Measurements from ENCODE around the gene HMG20A.

HMG20A gene

GRCh38 chr15:77495838-77496596 is 75.3 kb downstream of the HMG20A start:
- Histone ChIP-seq H4K8ac (ENCODE audit: low read depth, low read length) (no peak overlapping the region), H3K79me1 (ENCODE audit: low read length) (no peaks in the 10 kb centered on the region), H2BK15ac (replicated peaks; ENCODE audit: low read depth) (no peak overlapping the region), H3K23ac (ENCODE audit: low read length) (no peak overlapping the region), H3K79me2 (ENCODE audit: control insufficient read depth, insufficient read depth, low read length) (no peaks in the 10 kb centered on the region), H2BK5ac (ENCODE audit: low read length) (no peak overlapping the region), H3K56ac (ENCODE audit: low read length) (peak overlapping the region; percentile 53), H2BK120ac (ENCODE audit: low read depth, low read length) (no peak overlapping the region), H3K27me3 (ENCODE audit: insufficient read depth, low read length, poor library complexity) (no peaks in the 10 kb centered on the region), H3K4me1 (ENCODE audit: control insufficient read depth, low read depth, low read length) (peaks cover 5% of the 10 kb centered on the region), H3K18ac (ENCODE audit: low read length) (no peak overlapping the region), H3K9ac (ENCODE audit: low read length) (peak overlapping the region; percentile 33), H2AK5ac (ENCODE audit: low read length) (no peak overlapping the region), H4K5ac (ENCODE audit: low read length) (no peak overlapping the region), H3K36me3 (ENCODE audit: control insufficient read depth, insufficient read depth, low read length) (no peaks in the 10 kb centered on the region), H3K4me2 (ENCODE audit: low read length) (no peak overlapping the region), H3K27ac (ENCODE audit: low read depth, low read length) (no peak overlapping the region), H3K4me3 (ENCODE audit: low read length) (no peak overlapping the region), H3K4ac (ENCODE audit: low read depth, low read length) (no peak overlapping the region)
- no CpG with 5 or more reads among the region's 10 CpGs for WGBS (ENCODE audit: extremely low coverage, insufficient coverage, low lambda C conversion rate)
- DNase-seq: peak; percentile 78

- Histone ChIP-seq H3K36me3 (ENCODE audit: control insufficient read depth, insufficient read depth, low read length) (no peaks in the 10 kb centered on the region), H2BK5ac (ENCODE audit: low read length) (no peak overlapping the region), H4K5ac (ENCODE audit: low read length) (no peak overlapping the region), H3K79me1 (ENCODE audit: low read length) (no peaks in the 10 kb centered on the region), H3K27ac (ENCODE audit: low read depth, low read length) (peak overlapping the region; percentile 17), H3K79me2 (ENCODE audit: control insufficient read depth, insufficient read depth, low read length) (no peaks in the 10 kb centered on the region), H3K18ac (ENCODE audit: low read length) (no peak overlapping the region), H3K4me2 (ENCODE audit: low read length) (no peak overlapping the region), H2BK15ac (replicated peaks; ENCODE audit: low read depth) (no peak overlapping the region), H3K9ac (ENCODE audit: low read length) (peak overlapping the region; percentile 28), H3K56ac (ENCODE audit: low read length) (peak overlapping the region; percentile 53), H4K8ac (ENCODE audit: low read depth, low read length) (no peak overlapping the region), H3K23ac (ENCODE audit: low read length) (no peak overlapping the region), H3K4me3 (ENCODE audit: low read length) (no peak overlapping the region), H2BK120ac (ENCODE audit: low read depth, low read length) (no peak overlapping the region), H3K4me1 (ENCODE audit: control insufficient read depth, low read depth, low read length) (peaks cover 5% of the 10 kb centered on the region), H3K4ac (ENCODE audit: low read depth, low read length) (no peak overlapping the region), H2AK5ac (ENCODE audit: low read length) (no peak overlapping the region), H3K27me3 (ENCODE audit: insufficient read depth, low read length, poor library complexity) (no peaks in the 10 kb centered on the region)
- no CpG with 5 or more reads among the region's 16 CpGs for WGBS (ENCODE audit: extremely low coverage, insufficient coverage, low lambda C conversion rate)
- DNase-seq: peak; percentile 91
Measured at GRCh38 chr15:77496715-77497109, 76.0 kb downstream of the HMG20A start.

- H3K27ac ChIP-seq (ENCODE audit: low read depth, low read length): peak overlapping the region; percentile 17
- H3K56ac ChIP-seq (ENCODE audit: low read length): peak overlapping the region; percentile 11
- no peaks in the 10 kb centered on the region for H3K36me3 ChIP-seq (ENCODE audit: control insufficient read depth, insufficient read depth, low read length)
- no peak overlapping the region for H3K4ac ChIP-seq (ENCODE audit: low read depth, low read length)
- H3K79me2 ChIP-seq (ENCODE audit: control insufficient read depth, insufficient read depth, low read length): no peaks in the 10 kb centered on the region
- H2BK120ac ChIP-seq (ENCODE audit: low read depth, low read length): no peak overlapping the region
- H4K8ac ChIP-seq (ENCODE audit: low read depth, low read length): no peak overlapping the region
- no peak overlapping the region for H2BK15ac ChIP-seq (replicated peaks; ENCODE audit: low read depth)
- H3K4me2 ChIP-seq (ENCODE audit: low read length): no peak overlapping the region
- no peak overlapping the region for H3K4me3 ChIP-seq (ENCODE audit: low read length)
- no peak overlapping the region for H2AK5ac ChIP-seq (ENCODE audit: low read length)
- H3K4me1 ChIP-seq (ENCODE audit: control insufficient read depth, low read depth, low read length): peaks cover 5% of the 10 kb centered on the region
- H3K27me3 ChIP-seq (ENCODE audit: insufficient read depth, low read length, poor library complexity): no peaks in the 10 kb centered on the region
- H4K5ac ChIP-seq (ENCODE audit: low read length): no peak overlapping the region
- DNase-seq: peak; percentile 80
- no peak overlapping the region for H3K23ac ChIP-seq (ENCODE audit: low read length)
- no peak overlapping the region for H2BK5ac ChIP-seq (ENCODE audit: low read length)
- peak overlapping the region; percentile 20 for H3K9ac ChIP-seq (ENCODE audit: low read length)
- H3K18ac ChIP-seq (ENCODE audit: low read length): no peak overlapping the region
- no peaks in the 10 kb centered on the region for H3K79me1 ChIP-seq (ENCODE audit: low read length)
- WGBS (ENCODE audit: extremely low coverage, insufficient coverage, low lambda C conversion rate): no CpG with 5 or more reads among the region's 7 CpGs
Measured at GRCh38 chr15:77497110-77497737, 76.5 kb downstream of the HMG20A start.

GRCh38 chr15:77497942-77498361 is 77.3 kb downstream of the HMG20A start:
- H3K79me2 ChIP-seq (ENCODE audit: control insufficient read depth, insufficient read depth, low read length): no peaks in the 10 kb centered on the region
- no peak overlapping the region for H3K4me3 ChIP-seq (ENCODE audit: low read length)
- no peaks in the 10 kb centered on the region for H3K27me3 ChIP-seq (ENCODE audit: insufficient read depth, low read length, poor library complexity)
- H3K4ac ChIP-seq (ENCODE audit: low read depth, low read length): no peak overlapping the region
- H3K36me3 ChIP-seq (ENCODE audit: control insufficient read depth, insufficient read depth, low read length): no peaks in the 10 kb centered on the region
- H4K8ac ChIP-seq (ENCODE audit: low read depth, low read length): no peak overlapping the region
- no peak overlapping the region for H2AK5ac ChIP-seq (ENCODE audit: low read length)
- no peak overlapping the region for H2BK120ac ChIP-seq (ENCODE audit: low read depth, low read length)
- no peak overlapping the region for H4K5ac ChIP-seq (ENCODE audit: low read length)
- H3K79me1 ChIP-seq (ENCODE audit: low read length): no peaks in the 10 kb centered on the region
- H2BK15ac ChIP-seq (replicated peaks; ENCODE audit: low read depth): no peak overlapping the region
- H3K4me2 ChIP-seq (ENCODE audit: low read length): no peak overlapping the region
- no peak overlapping the region for H3K23ac ChIP-seq (ENCODE audit: low read length)
- H3K18ac ChIP-seq (ENCODE audit: low read length): no peak overlapping the region
- H3K56ac ChIP-seq (ENCODE audit: low read length): no peak overlapping the region
- no peak overlapping the region for H2BK5ac ChIP-seq (ENCODE audit: low read length)
- no CpG with 5 or more reads among the region's 6 CpGs for WGBS (ENCODE audit: extremely low coverage, insufficient coverage, low lambda C conversion rate)
- no peak for DNase-seq
- H3K27ac ChIP-seq (ENCODE audit: low read depth, low read length): no peak overlapping the region
- no peak overlapping the region for H3K9ac ChIP-seq (ENCODE audit: low read length)
- H3K4me1 ChIP-seq (ENCODE audit: control insufficient read depth, low read depth, low read length): peaks cover 5% of the 10 kb centered on the region

GRCh38 chr15:77499087-77499760 is 78.5 kb downstream of the HMG20A start:
- peak overlapping the region; percentile 17 for H3K56ac ChIP-seq (ENCODE audit: low read length)
- no peak overlapping the region for H4K8ac ChIP-seq (ENCODE audit: low read depth, low read length)
- H4K5ac ChIP-seq (ENCODE audit: low read length): no peak overlapping the region
- H3K4me3 ChIP-seq (ENCODE audit: low read length): no peak overlapping the region
- no CpG with 5 or more reads among the region's 4 CpGs for WGBS (ENCODE audit: extremely low coverage, insufficient coverage, low lambda C conversion rate)
- H3K18ac ChIP-seq (ENCODE audit: low read length): no peak overlapping the region
- H3K79me2 ChIP-seq (ENCODE audit: control insufficient read depth, insufficient read depth, low read length): no peaks in the 10 kb centered on the region
- no peaks in the 10 kb centered on the region for H3K36me3 ChIP-seq (ENCODE audit: control insufficient read depth, insufficient read depth, low read length)
- H3K4ac ChIP-seq (ENCODE audit: low read depth, low read length): no peak overlapping the region
- no peak overlapping the region for H3K23ac ChIP-seq (ENCODE audit: low read length)
- H2AK5ac ChIP-seq (ENCODE audit: low read length): no peak overlapping the region
- no peak for DNase-seq
- H2BK15ac ChIP-seq (replicated peaks; ENCODE audit: low read depth): no peak overlapping the region
- no peak overlapping the region for H2BK5ac ChIP-seq (ENCODE audit: low read length)
- no peak overlapping the region for H2BK120ac ChIP-seq (ENCODE audit: low read depth, low read length)
- no peak overlapping the region for H3K4me2 ChIP-seq (ENCODE audit: low read length)
- no peaks in the 10 kb centered on the region for H3K79me1 ChIP-seq (ENCODE audit: low read length)
- peaks cover 5% of the 10 kb centered on the region for H3K4me1 ChIP-seq (ENCODE audit: control insufficient read depth, low read depth, low read length)
- H3K27me3 ChIP-seq (ENCODE audit: insufficient read depth, low read length, poor library complexity): no peaks in the 10 kb centered on the region
- no peak overlapping the region for H3K9ac ChIP-seq (ENCODE audit: low read length)
- H3K27ac ChIP-seq (ENCODE audit: low read depth, low read length): no peak overlapping the region

Data from mesendoderm (in vitro differentiated cells).